HepG2 (cell line): ENCODE measurements around the gene KCNG4. TPM values are rescaled to one million over a fixed set of nuclear protein-coding genes. Genes with fewer than 3 reads are reported as not detected.
A peak's percentile ranks its signal among the peaks of the same experiment; 100 is the strongest.

Experiments used
- ATAC-seq: fragments of 200-7000 bp; cut with Tn5 transposase; 3 replicates; pipeline ENCODE4 v1.9.1; 2020; ENCODE audit warnings: mild to moderate bottlenecking, moderate library complexity
- BruUV-seq: library from RNA; stranded (reverse); fragments of 400-500 nt; replicated peaks from 2 replicates; lab custom pipeline; 2021; lab: Mats Ljungman, UMichigan
- CTCF ChIA-PET: fragments of 300-600 bp; formaldehyde crosslinking; extraction: SDS; loops from one replicate; lab custom pipeline; 2021; ENCODE audit warnings: low total read pairs, inconsistent platforms, low intra/inter-chr PET ratio; lab: Yijun Ruan, JAX
- POLR2A ChIA-PET: fragments of 350-600 bp; sonication (Branson Sonifier 250); formaldehyde crosslinking; loops from one replicate; lab custom pipeline; 2020; ENCODE audit warnings: antibody characterized with exemption, inconsistent platforms; lab: Yijun Ruan, JAX
- DNase-seq: peaks from one replicate; pipeline ENCODE4 v3.0.0-alpha.2; 2015; ENCODE audit warnings: low spot score
- FAIRE-seq: peaks from 3 replicates; lab custom pipeline; 2011; peaks lifted over from hg19 to GRCh38; lab: Jason Lieb, UNC
- H2AFZ ChIP-seq: one replicate; pipeline ENCODE4 v1.6.1; 2011; ENCODE audit warnings: low read length, inconsistent platforms
- H3K27ac ChIP-seq: fragments of 300-600 bp; 3 replicates; pipeline ENCODE4 v1.8.0; 2011; ENCODE audit warnings: mixed run types, mild to moderate bottlenecking, mixed read lengths, low read length, inconsistent platforms; ENCODE audit not compliant: insufficient read depth; ENCODE audit errors: extremely low read length
- H3K27me3 ChIP-seq, 2 experiments: fragments of 200-600 bp in 1 of 2; 2 replicates in 1 of 2; 3 replicates in 1 of 2; pipeline versions ENCODE4 v1.6.0 to v1.8.0; 2011; ENCODE audit warnings: low read length in 2 of 2, mild to moderate bottlenecking in 2 of 2, moderate library complexity in 2 of 2, inconsistent platforms in 1 of 2; ENCODE audit not compliant: insufficient read depth in 2 of 2, control insufficient read depth in 1 of 2
- H3K36me3 ChIP-seq, 2 experiments: fragments of 200-600 bp in 1 of 2; replicated peaks in 1 of 2; 2 replicates in 1 of 2; 3 replicates in 1 of 2; pipeline versions ENCODE4 v1.5.1 to v1.8.0; 2011; ENCODE audit warnings: low read length in 2 of 2, inconsistent platforms in 1 of 2; ENCODE audit not compliant: insufficient read depth in 2 of 2, control insufficient read depth in 1 of 2
- H3K4me1 ChIP-seq: 2 replicates; pipeline ENCODE4 v1.5.1; 2012; ENCODE audit warnings: low read length, inconsistent platforms; ENCODE audit not compliant: insufficient read depth
- H3K4me2 ChIP-seq: 2 replicates; pipeline ENCODE4 v1.6.0; 2011; ENCODE audit warnings: low read depth, low read length, inconsistent platforms
- H3K4me3 ChIP-seq, 3 experiments: fragments of 200-600 bp in 1 of 3; sonication (generic), shearing (Covaris generic) in 1 of 3; replicated peaks in 1 of 3; 2 replicates each; pipeline ENCODE4 v1.5.1; 2011 to 2016; ENCODE audit warnings: low read length in 3 of 3, inconsistent platforms in 2 of 3, low read depth in 2 of 3, mild to moderate bottlenecking in 2 of 3, control low read depth in 1 of 3, mixed read lengths in 1 of 3; ENCODE audit not compliant: insufficient read depth in 1 of 3
- H3K79me2 ChIP-seq: one replicate; pipeline ENCODE4 v1.6.1; 2011; ENCODE audit warnings: low read length, inconsistent platforms; ENCODE audit not compliant: insufficient read depth
- H3K9ac ChIP-seq: 2 replicates; pipeline ENCODE4 v1.6.0; 2011; ENCODE audit warnings: mild to moderate bottlenecking, low read depth, low read length, inconsistent platforms; ENCODE audit not compliant: insufficient read depth
- H3K9me3 ChIP-seq: 2 replicates; pipeline ENCODE4 v1.5.1; 2012; ENCODE audit warnings: mild to moderate bottlenecking, low read length
- H4K20me1 ChIP-seq: 2 replicates; pipeline ENCODE4 v1.6.0; 2011; ENCODE audit warnings: inconsistent platforms, mild to moderate bottlenecking, low read length, moderate library complexity; ENCODE audit not compliant: insufficient read depth
- ARID3A ChIP-seq: IDR thresholded peaks from 2 replicates; pipeline ENCODE4 v1.6.1; 2012; ENCODE audit warnings: low read depth, low read length, improper control_type of control experiment
- BORCS8-MEF2B ChIP-seq: sonication (generic); formaldehyde crosslinking; IDR thresholded peaks from 2 replicates; pipeline ENCODE4 v1.8.0; 2022; ENCODE audit warnings: mild to moderate bottlenecking, missing genetic modification reagents
- CBX5 ChIP-seq: sonication (generic); formaldehyde crosslinking; IDR thresholded peaks from 2 replicates; pipeline ENCODE4 v1.4.0; 2020; ENCODE audit warnings: missing genetic modification reagents, borderline replicate concordance
- EEA1 ChIP-seq: sonication (generic); formaldehyde crosslinking; IDR thresholded peaks from 2 replicates; pipeline ENCODE4 v1.5.1; 2020; ENCODE audit warnings: mild to moderate bottlenecking, missing genetic modification reagents, borderline replicate concordance
- GABPA ChIP-seq, 2 experiments: IDR thresholded peaks; 2 replicates each; pipeline ENCODE4 v1.6.1; 2011 to 2016; ENCODE audit warnings: low read depth in 2 of 2, low read length in 1 of 2, missing biosample characterization in 1 of 2, missing genetic modification characterization in 1 of 2
- ISX ChIP-seq: sonication (generic); formaldehyde crosslinking; conservative IDR thresholded peaks from 2 replicates; pipeline ENCODE4 v1.5.0; 2020; ENCODE audit warnings: missing genetic modification reagents
- LCORL ChIP-seq, 2 experiments: fragments of 450-650 bp in 1 of 2; sonication (generic) in 1 of 2; formaldehyde crosslinking in 1 of 2; IDR thresholded peaks; 2 replicates each; pipeline versions ENCODE4 v1.5.0 to v1.6.1; 2017 to 2020; ENCODE audit warnings: antibody characterized with exemption in 1 of 2, missing genetic modification reagents in 1 of 2
- MYC ChIP-seq: sonication (generic); formaldehyde crosslinking; IDR thresholded peaks from 2 replicates; pipeline ENCODE4 v1.9.0; 2021; ENCODE audit warnings: missing genetic modification reagents, borderline replicate concordance
- PHF20 ChIP-seq: sonication (generic); formaldehyde crosslinking; IDR thresholded peaks from 2 replicates; pipeline ENCODE4 v1.5.0; 2020; ENCODE audit warnings: mild to moderate bottlenecking, missing genetic modification reagents
- SIN3B ChIP-seq: fragments of 150-350 bp; IDR thresholded peaks from 2 replicates; pipeline ENCODE4 v1.6.1; 2014; ENCODE audit warnings: low read length
- SMC3 ChIP-seq: IDR thresholded peaks from 2 replicates; pipeline ENCODE4 v1.6.1; 2011; ENCODE audit warnings: low read length, improper control_type of control experiment
- SNRNP70 ChIP-seq: fragments of 200-400 bp; formaldehyde crosslinking; IDR thresholded peaks from 2 replicates; pipeline ENCODE4 v1.6.1; 2017; ENCODE audit warnings: mild to moderate bottlenecking, low read depth, low read length, moderate library complexity
- SP140L ChIP-seq: sonication (generic); formaldehyde crosslinking; IDR thresholded peaks from 2 replicates; pipeline ENCODE4 v1.4.0; 2020; ENCODE audit warnings: missing genetic modification reagents, borderline replicate concordance
- SP2 ChIP-seq: sonication (generic); formaldehyde crosslinking; IDR thresholded peaks from 2 replicates; pipeline ENCODE4 v1.5.1; 2020; ENCODE audit warnings: mild to moderate bottlenecking, missing genetic modification reagents
- THAP11 ChIP-seq: IDR thresholded peaks from 2 replicates; pipeline ENCODE4 v1.6.1; 2016; ENCODE audit warnings: missing biosample characterization, missing genetic modification reagents
- ZNF205 ChIP-seq: IDR thresholded peaks from 2 replicates; pipeline ENCODE4 v1.6.1; 2018; ENCODE audit warnings: missing biosample characterization, missing genetic modification reagents
- ZNF33B ChIP-seq: sonication (generic); formaldehyde crosslinking; IDR thresholded peaks from 2 replicates; pipeline ENCODE4 v1.5.1; 2020; ENCODE audit warnings: mild to moderate bottlenecking, missing genetic modification reagents
- ZNF570 ChIP-seq: sonication (generic); formaldehyde crosslinking; IDR thresholded peaks from 2 replicates; pipeline ENCODE4 v1.4.0; 2020; ENCODE audit warnings: mild to moderate bottlenecking, missing genetic modification reagents, borderline replicate concordance
- ZSCAN20 ChIP-seq: sonication (generic); formaldehyde crosslinking; IDR thresholded peaks from 2 replicates; pipeline ENCODE4 v1.4.0; 2020; ENCODE audit warnings: missing genetic modification reagents, mild to moderate bottlenecking, borderline replicate concordance
- ZSCAN22 ChIP-seq: sonication (generic); formaldehyde crosslinking; IDR thresholded peaks from 2 replicates; pipeline ENCODE4 v1.4.0; 2020; ENCODE audit warnings: mild to moderate bottlenecking, missing genetic modification reagents
- WGBS: methylation state at CpG from one replicate; pipeline ENCODE4 v1.1.6; 2017; ENCODE audit warnings: low lambda C conversion rate; 5-methylcytosine and 5-hydroxymethylcytosine counted together
- in situ Hi-C: cut with HindIII; loops from 2 replicates; pipeline ENCODE4 v1.10.0; 2017; ENCODE audit warnings: low pct_unique_long_range_greater_than_20kb; ENCODE audit not compliant: extremely low pct_ligation_motif_present
- intact Hi-C: fragments of 100-400 bp; cut with micrococcal nuclease; formaldehyde crosslinking; loops from one replicate; pipeline ENCODE4 v1.10.0; 2022; ENCODE audit not compliant: unreplicated experiment
- polyA plus RNA-seq, 8 experiments: library from polyadenylated mRNA; depleted of rRNA in 3 of 8; stranded (reverse) in 7 of 8; unstranded in 1 of 8; fragments of >200 nt; fragmentation: Illumina TruSeq in 4 of 8; extraction: Trizol in 4 of 8; gene quantifications; 2 replicates each; pipeline versions ENCODE4 v1.2.1 to v1.2.3, GENCODE V29; 2011 to 2016; ENCODE audit warnings: low read depth in 4 of 8, missing spikeins in 1 of 8, mixed read lengths in 1 of 8; ENCODE audit not compliant: insufficient read depth in 1 of 8
- total RNA-seq, 5 experiments: library from RNA; depleted of rRNA; stranded (reverse); fragments of >200 nt; fragmentation: Illumina TruSeq; extraction: Trizol; gene quantifications; 2 replicates each; pipeline ENCODE4 v1.2.3, GENCODE V29; 2016; ENCODE audit warnings: low read depth in 1 of 5
- TF ChIP-seq, protein P1 (sequence below): sonication (generic); formaldehyde crosslinking; IDR thresholded peaks from 2 replicates; pipeline ENCODE4 v1.4.0; 2020; ENCODE audit warnings: missing genetic modification reagents; ENCODE audit errors: not compliant biosample characterization
- TF ChIP-seq, protein P2 (sequence below): sonication (generic); formaldehyde crosslinking; IDR thresholded peaks from 2 replicates; pipeline ENCODE4 v1.4.0; 2020; ENCODE audit warnings: mild to moderate bottlenecking, missing genetic modification reagents

Gene KCNG4
- total and polyA plus RNA-seq, 2 of the 13 experiments (the other 11 are each of a cell fraction or from before 2014, with no cell fraction given): not detected

- BruUV-seq: no TSS peak
- in situ Hi-C loops (loop anchor here (25.0 kb wide), 1 partner anchor 229 kb away; the partner anchor contains the start of genes NECAB2 and OSGIN1), intact Hi-C loops (no loop called here)
- FAIRE-seq (no peak), DNase-seq (no peak), ATAC-seq (peak; percentile 10; the same call in 2 of the 3 replicates)
- no peaks in the 10 kb centered on the region for H3K36me3 ChIP-seq
- WGBS: 75% methylated on average over 33 of the region's 47 CpGs
- H3K9ac ChIP-seq: no peak within 1 kb of the TSS
- H3K4me1 ChIP-seq: peaks cover under 1% of the 10 kb centered on the region; the same call in 1 of the 2 replicates
- no peaks in the 10 kb centered on the region for H4K20me1 ChIP-seq
- no peaks in the 10 kb centered on the region for H3K9me3 ChIP-seq
- H3K27ac ChIP-seq: no peak within 1 kb of the TSS
- peaks cover 8 to 33% of the 10 kb centered on the region in 2 experiments; a peak in 3 of 5 replicates for H3K27me3 ChIP-seq
- H3K4me3 ChIP-seq: no peak within 1 kb of the TSS
- ChIA-PET POLR2A (no interaction called here), CTCF (no interaction called here)
- peaks cover 10% of the 10 kb centered on the region for H3K79me2 ChIP-seq
- no peak within 1 kb of the TSS for H3K4me2 ChIP-seq
- H2AFZ ChIP-seq: no peak within 1 kb of the TSS
- TF ChIP-seq SMC3: no peak
- TF ChIP-seq CBX5: no peak
- TF ChIP-seq ISX: no peak
- no peak for TF ChIP-seq SP140L
- TF ChIP-seq, protein P1, sequence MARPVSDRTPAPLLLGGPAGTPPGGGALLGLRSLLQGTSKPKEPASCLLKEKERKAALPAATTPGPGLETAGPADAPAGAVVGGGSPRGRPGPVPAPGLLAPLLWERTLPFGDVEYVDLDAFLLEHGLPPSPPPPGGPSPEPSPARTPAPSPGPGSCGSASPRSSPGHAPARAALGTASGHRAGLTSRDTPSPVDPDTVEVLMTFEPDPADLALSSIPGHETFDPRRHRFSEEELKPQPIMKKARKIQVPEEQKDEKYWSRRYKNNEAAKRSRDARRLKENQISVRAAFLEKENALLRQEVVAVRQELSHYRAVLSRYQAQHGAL: no peak
- TF ChIP-seq ZNF33B (CRISPR knock-in tag): no peak
- no peak for TF ChIP-seq EEA1
- TF ChIP-seq, protein P2, sequence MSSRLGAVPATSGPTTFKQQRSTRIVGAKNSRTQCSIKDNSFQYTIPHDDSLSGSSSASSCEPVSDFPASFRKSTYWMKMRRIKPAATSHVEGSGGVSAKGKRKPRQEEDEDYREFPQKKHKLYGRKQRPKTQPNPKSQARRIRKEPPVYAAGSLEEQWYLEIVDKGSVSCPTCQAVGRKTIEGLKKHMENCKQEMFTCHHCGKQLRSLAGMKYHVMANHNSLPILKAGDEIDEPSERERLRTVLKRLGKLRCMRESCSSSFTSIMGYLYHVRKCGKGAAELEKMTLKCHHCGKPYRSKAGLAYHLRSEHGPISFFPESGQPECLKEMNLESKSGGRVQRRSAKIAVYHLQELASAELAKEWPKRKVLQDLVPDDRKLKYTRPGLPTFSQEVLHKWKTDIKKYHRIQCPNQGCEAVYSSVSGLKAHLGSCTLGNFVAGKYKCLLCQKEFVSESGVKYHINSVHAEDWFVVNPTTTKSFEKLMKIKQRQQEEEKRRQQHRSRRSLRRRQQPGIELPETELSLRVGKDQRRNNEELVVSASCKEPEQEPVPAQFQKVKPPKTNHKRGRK (CRISPR knock-in tag): no peak
- peak; percentile 27; the same call in 1 of the 2 replicates for TF ChIP-seq GABPA (IDR thresholded peaks at IDR 0.05; ENCODE audit: low read depth, low read length)
- TF ChIP-seq GABPA (CRISPR knock-in tag; IDR thresholded peaks at IDR 0.05; ENCODE audit: low read depth): peak; percentile 22; the same call in 1 of the 2 replicates
- TF ChIP-seq ZSCAN22 (CRISPR knock-in tag): no peak
- no peak for TF ChIP-seq LCORL (IDR thresholded peaks at IDR 0.05)
- TF ChIP-seq LCORL (CRISPR knock-in tag; IDR thresholded peaks at IDR 0.05): no peak
- peak; percentile 84 for TF ChIP-seq SP2 (CRISPR knock-in tag)
- TF ChIP-seq MYC (CRISPR knock-in tag): no peak
- TF ChIP-seq ZNF570: no peak
- TF ChIP-seq BORCS8-MEF2B (CRISPR knock-in tag): no peak
- no peak for TF ChIP-seq ARID3A
- no peak for TF ChIP-seq ZNF205 (CRISPR knock-in tag)
- TF ChIP-seq PHF20 (CRISPR knock-in tag): no peak
- TF ChIP-seq THAP11: no peak
- TF ChIP-seq SNRNP70: no peak
- TF ChIP-seq SIN3B: no peak
- TF ChIP-seq ZSCAN20 (CRISPR knock-in tag): no peak
Observed at GRCh38 chr16:84190731-84191388, 49.0 kb downstream of the KCNG4 start, which contains the start of gene ADAD2. TSS of gene ADAD2 (plus strand) at chr16:84191157. CDS start at chr16:84191231, 74 bp downstream.
